Mesothelial cell of epicardium (in vitro differentiated cells): ENCODE measurements around the gene DCLK1. TPM values are rescaled to one million over a fixed set of nuclear protein-coding genes. Genes with fewer than 3 reads are reported as not detected.

ENCODE experiments used
- DNase-seq, 2 experiments: peaks; one replicate each; pipeline ENCODE4 v3.0.0; 2021; ENCODE audit warnings: low spot score in 2 of 2; ENCODE audit not compliant: unreplicated experiment in 2 of 2
- H3K27ac Mint-ChIP-seq: 2 replicates; pipeline ENCODE4 v1.8.0; 2021; ENCODE audit warnings: mixed read lengths
- H3K27me3 Mint-ChIP-seq: 2 replicates; pipeline ENCODE4 v1.8.0; 2021; ENCODE audit warnings: low read depth, mixed read lengths
- H3K36me3 Mint-ChIP-seq: 2 replicates; pipeline ENCODE4 v1.8.0; 2021; ENCODE audit warnings: mixed read lengths
- H3K4me1 Mint-ChIP-seq: 2 replicates; pipeline ENCODE4 v1.8.0; 2021; ENCODE audit warnings: mixed read lengths
- H3K4me3 Mint-ChIP-seq: 2 replicates; pipeline ENCODE4 v1.8.0; 2021; ENCODE audit warnings: mild to moderate bottlenecking, moderate library complexity, mixed read lengths
- H3K9me3 Mint-ChIP-seq: 2 replicates; pipeline ENCODE4 v1.8.0; 2021; ENCODE audit warnings: mixed read lengths
- total RNA-seq: library from RNA; stranded (reverse); gene quantifications from 3 replicates; pipeline ENCODE4 v1.2.1, GENCODE V29; 2021
- TF ChIP-seq, protein P1 (sequence below): fragments of 200-600 bp; sonication (generic); IDR thresholded peaks from one replicate; pipeline ENCODE4 v1.5.0; 2021; ENCODE audit warnings: antibody characterized with exemption; ENCODE audit not compliant: unreplicated experiment

DCLK1 gene
- total RNA-seq, 1 donor from 2014 or later = 21.7 TPM

- DNase-seq = no peak
- no peak overlapping the region for H3K27ac Mint-ChIP-seq
- peaks cover 7% of the 10 kb centered on the region for H3K27me3 Mint-ChIP-seq
- no peaks in the 10 kb centered on the region for H3K9me3 Mint-ChIP-seq
- peaks cover 9% of the 10 kb centered on the region for H3K36me3 Mint-ChIP-seq
- TF ChIP-seq, protein P1, sequence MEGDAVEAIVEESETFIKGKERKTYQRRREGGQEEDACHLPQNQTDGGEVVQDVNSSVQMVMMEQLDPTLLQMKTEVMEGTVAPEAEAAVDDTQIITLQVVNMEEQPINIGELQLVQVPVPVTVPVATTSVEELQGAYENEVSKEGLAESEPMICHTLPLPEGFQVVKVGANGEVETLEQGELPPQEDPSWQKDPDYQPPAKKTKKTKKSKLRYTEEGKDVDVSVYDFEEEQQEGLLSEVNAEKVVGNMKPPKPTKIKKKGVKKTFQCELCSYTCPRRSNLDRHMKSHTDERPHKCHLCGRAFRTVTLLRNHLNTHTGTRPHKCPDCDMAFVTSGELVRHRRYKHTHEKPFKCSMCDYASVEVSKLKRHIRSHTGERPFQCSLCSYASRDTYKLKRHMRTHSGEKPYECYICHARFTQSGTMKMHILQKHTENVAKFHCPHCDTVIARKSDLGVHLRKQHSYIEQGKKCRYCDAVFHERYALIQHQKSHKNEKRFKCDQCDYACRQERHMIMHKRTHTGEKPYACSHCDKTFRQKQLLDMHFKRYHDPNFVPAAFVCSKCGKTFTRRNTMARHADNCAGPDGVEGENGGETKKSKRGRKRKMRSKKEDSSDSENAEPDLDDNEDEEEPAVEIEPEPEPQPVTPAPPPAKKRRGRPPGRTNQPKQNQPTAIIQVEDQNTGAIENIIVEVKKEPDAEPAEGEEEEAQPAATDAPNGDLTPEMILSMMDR = no peak
- no peak overlapping the region for H3K4me3 Mint-ChIP-seq
- H3K4me1 Mint-ChIP-seq = peaks cover 23% of the 10 kb centered on the region
Observed at GRCh38 chr13:35850569-35850968, 280.6 kb downstream of the DCLK1 start.

DNA sequence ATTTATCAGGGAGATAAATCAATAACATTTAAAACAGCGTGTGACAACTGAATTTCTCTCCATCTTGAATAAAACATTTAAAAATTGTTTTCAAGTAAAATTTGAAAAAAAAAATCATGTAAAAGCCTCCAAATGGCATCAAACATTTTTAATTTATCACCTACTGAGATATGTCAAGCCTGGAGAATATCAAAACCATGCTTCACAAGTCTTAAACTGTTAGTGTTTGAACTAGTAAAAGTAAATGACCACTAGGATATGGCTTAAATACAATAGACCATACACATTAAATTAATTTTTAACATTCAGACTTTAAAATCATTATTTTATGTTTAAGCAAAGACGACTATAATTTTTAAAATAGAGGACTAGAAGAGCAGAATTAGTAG, 281.9 kb downstream of the DCLK1 start:
- TF ChIP-seq, protein P1 = no peak
- Mint-ChIP-seq H3K4me1 (peaks cover 13% of the 10 kb centered on the region), H3K4me3 (no peak overlapping the region), H3K27me3 (peaks cover 2% of the 10 kb centered on the region), H3K27ac (no peak overlapping the region), H3K9me3 (no peaks in the 10 kb centered on the region), H3K36me3 (peaks cover 9% of the 10 kb centered on the region)
- no peak for DNase-seq

DNA sequence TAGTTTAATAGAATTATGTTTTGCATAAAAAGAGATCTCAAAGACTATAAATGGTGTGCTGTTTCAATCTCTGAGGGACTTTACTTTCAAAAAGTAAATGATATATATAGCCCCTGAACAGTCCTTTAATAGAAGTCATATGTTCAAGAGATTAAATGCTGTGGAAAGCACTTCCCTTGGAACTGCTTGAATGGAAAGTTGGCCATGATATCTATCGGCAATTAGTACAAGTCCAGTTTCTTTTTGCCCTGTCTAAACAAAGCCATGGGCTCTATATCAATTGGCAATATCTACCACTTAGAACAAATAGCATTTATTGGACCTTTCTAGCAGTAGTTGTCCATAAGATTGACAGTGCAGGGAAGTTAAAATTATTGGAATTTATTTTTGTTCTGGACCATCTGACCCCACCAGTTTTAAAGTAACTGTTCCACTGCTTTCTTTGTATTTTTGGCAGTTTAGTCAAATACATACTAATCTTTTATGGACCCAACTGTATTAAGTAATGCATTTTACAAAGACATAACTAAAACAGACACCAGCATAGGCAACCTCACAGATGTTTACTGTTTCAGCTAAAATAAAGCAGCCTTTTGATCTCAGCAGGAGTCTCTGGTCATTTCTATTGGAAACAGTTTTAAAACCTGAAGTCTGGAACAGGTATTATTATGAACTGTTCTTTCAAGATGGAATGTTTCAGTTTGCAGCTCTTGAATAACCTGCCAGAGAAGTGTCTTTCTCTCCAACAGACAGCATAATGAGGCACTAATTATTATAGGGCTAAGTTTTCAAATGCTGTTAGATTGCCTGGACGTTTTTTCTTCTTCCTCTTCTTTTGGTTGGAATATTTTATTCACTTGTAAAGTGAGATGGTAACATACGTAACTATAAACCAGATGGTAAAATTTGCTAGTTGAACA, 282.6 kb downstream of the DCLK1 start:
- H3K9me3 Mint-ChIP-seq = no peaks in the 10 kb centered on the region
- TF ChIP-seq, protein P1 = no peak
- peaks cover 13% of the 10 kb centered on the region for H3K4me1 Mint-ChIP-seq
- H3K4me3 Mint-ChIP-seq = no peak overlapping the region
- DNase-seq = no peak
- H3K27me3 Mint-ChIP-seq = peaks cover under 1% of the 10 kb centered on the region
- peaks cover 4% of the 10 kb centered on the region for H3K36me3 Mint-ChIP-seq
- peak overlapping the region; percentile 43 for H3K27ac Mint-ChIP-seq

- Mint-ChIP-seq H3K9me3 (no peaks in the 10 kb centered on the region), H3K4me3 (no peak overlapping the region), H3K27ac (no peak overlapping the region), H3K36me3 (no peaks in the 10 kb centered on the region), H3K4me1 (peaks cover 1% of the 10 kb centered on the region), H3K27me3 (no peaks in the 10 kb centered on the region)
- TF ChIP-seq, protein P1 = no peak
- no peak for DNase-seq
Observed at GRCh38 chr13:35843272-35843671, 287.9 kb downstream of the DCLK1 start.

GRCh38 chr13:35841060-35841521, 290.1 kb downstream of the DCLK1 start:
- H3K9me3 Mint-ChIP-seq = no peaks in the 10 kb centered on the region
- no peak overlapping the region for H3K27ac Mint-ChIP-seq
- H3K4me3 Mint-ChIP-seq = no peak overlapping the region
- peaks cover 2% of the 10 kb centered on the region for H3K4me1 Mint-ChIP-seq
- TF ChIP-seq, protein P1 = no peak
- no peak for DNase-seq
- H3K27me3 Mint-ChIP-seq = no peaks in the 10 kb centered on the region
- H3K36me3 Mint-ChIP-seq = no peaks in the 10 kb centered on the region
